Tibial nerve (tissue), 4 donors: ENCODE data around the gene DAP. TPM values are rescaled to one million over a fixed set of nuclear protein-coding genes. Genes with fewer than 3 reads are reported as not detected.

Experiments
- DNase-seq, 2 donors: peaks; one replicate each; pipeline ENCODE4 v3.0.0-alpha.2; 2019; ENCODE audit warnings: low spot score in 2 of 2
- H3K27ac ChIP-seq, 4 donors: fragments of 200-600 bp; sonication (generic) in 3 of 4; one replicate each; pipeline ENCODE4 v1.5.1; 2017 to 2019; ENCODE audit warnings: mild to moderate bottlenecking in 1 of 4
- H3K27me3 ChIP-seq, 2 donors: fragments of 200-600 bp; sonication (generic) in 1 of 2; one replicate each; pipeline versions ENCODE4 v1.5.1 to v1.6.0; 2017 to 2019
- H3K36me3 ChIP-seq, 3 donors: fragments of 200-600 bp; sonication (generic); one replicate each; pipeline ENCODE4 v1.5.1; 2018 to 2019
- H3K4me1 ChIP-seq, 4 donors: fragments of 200-600 bp; sonication (generic) in 3 of 4; one replicate each; pipeline ENCODE4 v1.5.1; 2017 to 2019
- H3K4me3 ChIP-seq, 4 donors: fragments of 200-600 bp; sonication (generic) in 3 of 4; one replicate each; pipeline ENCODE4 v1.5.1; 2017 to 2019; ENCODE audit warnings: mild to moderate bottlenecking in 1 of 4, moderate library complexity in 1 of 4
- H3K9me3 ChIP-seq, 4 donors: fragments of 200-600 bp; sonication (generic) in 3 of 4; one replicate each; pipeline ENCODE4 v1.5.1; 2017 to 2019
- EP300 ChIP-seq, 2 donors: sonication (generic); formaldehyde crosslinking; IDR thresholded peaks; one replicate each; pipeline ENCODE4 v1.6.1; 2017; ENCODE audit warnings: antibody characterized with exemption in 2 of 2, mild to moderate bottlenecking in 1 of 2
- POLR2A ChIP-seq, 2 donors: fragments of 450-650 bp; IDR thresholded peaks; one replicate each; pipeline ENCODE4 v1.6.1; 2017; ENCODE audit warnings: antibody characterized with exemption in 2 of 2, mild to moderate bottlenecking in 2 of 2, moderate library complexity in 2 of 2
- WGBS, 2 donors: methylation state at CpG; one replicate each; pipeline ENCODE4 v1.1.5; 2018; 5-methylcytosine and 5-hydroxymethylcytosine counted together
- total RNA-seq, 4 donors: library from RNA; depleted of rRNA; stranded (reverse); fragments of >200 nt; gene quantifications; one replicate each; pipeline ENCODE4 v1.1.0, GENCODE V29; 2016
- TF ChIP-seq, protein P1 (sequence below), 5 experiments: fragments of 200-600 bp in 3 of 5; fragments of 450-650 bp in 2 of 5; sonication (generic) in 3 of 5; IDR thresholded peaks; one replicate each; pipeline ENCODE4 v1.5.1; 2016 to 2019; ENCODE audit warnings: antibody characterized with exemption in 5 of 5, mild to moderate bottlenecking in 3 of 5, moderate library complexity in 2 of 5

DAP gene
- total RNA-seq, 4 donors from 2014 or later, result 43.0 to 77.7 (median 50.0) TPM

DNA sequence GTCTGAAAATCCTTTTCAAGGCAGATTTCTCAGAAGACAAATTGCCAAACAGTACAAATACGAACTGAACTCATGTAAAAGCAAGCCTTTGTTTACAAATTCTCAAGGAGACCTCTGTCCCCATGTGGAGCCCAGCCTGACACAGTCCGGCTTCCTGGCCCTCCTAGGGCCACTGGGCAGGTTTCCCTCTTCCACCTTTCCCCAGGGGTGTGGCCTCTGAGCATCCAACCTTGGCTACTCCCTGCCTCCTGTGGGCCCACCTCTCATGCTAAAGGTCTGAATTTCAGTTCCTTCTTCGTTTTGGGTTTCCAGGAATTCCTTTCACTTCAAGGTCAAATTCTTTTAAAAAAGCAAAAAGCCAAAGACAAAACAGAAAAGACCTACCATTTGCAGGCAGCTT, 10.1 kb downstream of the DAP start:
- TF ChIP-seq EP300 (IDR thresholded peaks at IDR 0.05) (no peak), POLR2A (IDR thresholded peaks at IDR 0.05) (no peak)
- TF ChIP-seq, protein P1, sequence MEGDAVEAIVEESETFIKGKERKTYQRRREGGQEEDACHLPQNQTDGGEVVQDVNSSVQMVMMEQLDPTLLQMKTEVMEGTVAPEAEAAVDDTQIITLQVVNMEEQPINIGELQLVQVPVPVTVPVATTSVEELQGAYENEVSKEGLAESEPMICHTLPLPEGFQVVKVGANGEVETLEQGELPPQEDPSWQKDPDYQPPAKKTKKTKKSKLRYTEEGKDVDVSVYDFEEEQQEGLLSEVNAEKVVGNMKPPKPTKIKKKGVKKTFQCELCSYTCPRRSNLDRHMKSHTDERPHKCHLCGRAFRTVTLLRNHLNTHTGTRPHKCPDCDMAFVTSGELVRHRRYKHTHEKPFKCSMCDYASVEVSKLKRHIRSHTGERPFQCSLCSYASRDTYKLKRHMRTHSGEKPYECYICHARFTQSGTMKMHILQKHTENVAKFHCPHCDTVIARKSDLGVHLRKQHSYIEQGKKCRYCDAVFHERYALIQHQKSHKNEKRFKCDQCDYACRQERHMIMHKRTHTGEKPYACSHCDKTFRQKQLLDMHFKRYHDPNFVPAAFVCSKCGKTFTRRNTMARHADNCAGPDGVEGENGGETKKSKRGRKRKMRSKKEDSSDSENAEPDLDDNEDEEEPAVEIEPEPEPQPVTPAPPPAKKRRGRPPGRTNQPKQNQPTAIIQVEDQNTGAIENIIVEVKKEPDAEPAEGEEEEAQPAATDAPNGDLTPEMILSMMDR (IDR thresholded peaks at IDR 0.05), result no peak
- H3K27me3 ChIP-seq, result no peaks in the 10 kb centered on the region
- peaks cover 0 to 80% (median 0%) of the 10 kb centered on the region in 3 donors for H3K36me3 ChIP-seq
- H3K4me3 ChIP-seq, result no peak overlapping the region
- H3K27ac ChIP-seq, result no peak overlapping the region
- WGBS, 2 donors, result 34 to 36% methylated on average over 3 of the region's 3 CpGs
- H3K9me3 ChIP-seq, result no peaks in the 10 kb centered on the region
- H3K4me1 ChIP-seq, result peaks cover 0 to 18% (median 4%) of the 10 kb centered on the region in 4 donors
- no peak for DNase-seq

DNA sequence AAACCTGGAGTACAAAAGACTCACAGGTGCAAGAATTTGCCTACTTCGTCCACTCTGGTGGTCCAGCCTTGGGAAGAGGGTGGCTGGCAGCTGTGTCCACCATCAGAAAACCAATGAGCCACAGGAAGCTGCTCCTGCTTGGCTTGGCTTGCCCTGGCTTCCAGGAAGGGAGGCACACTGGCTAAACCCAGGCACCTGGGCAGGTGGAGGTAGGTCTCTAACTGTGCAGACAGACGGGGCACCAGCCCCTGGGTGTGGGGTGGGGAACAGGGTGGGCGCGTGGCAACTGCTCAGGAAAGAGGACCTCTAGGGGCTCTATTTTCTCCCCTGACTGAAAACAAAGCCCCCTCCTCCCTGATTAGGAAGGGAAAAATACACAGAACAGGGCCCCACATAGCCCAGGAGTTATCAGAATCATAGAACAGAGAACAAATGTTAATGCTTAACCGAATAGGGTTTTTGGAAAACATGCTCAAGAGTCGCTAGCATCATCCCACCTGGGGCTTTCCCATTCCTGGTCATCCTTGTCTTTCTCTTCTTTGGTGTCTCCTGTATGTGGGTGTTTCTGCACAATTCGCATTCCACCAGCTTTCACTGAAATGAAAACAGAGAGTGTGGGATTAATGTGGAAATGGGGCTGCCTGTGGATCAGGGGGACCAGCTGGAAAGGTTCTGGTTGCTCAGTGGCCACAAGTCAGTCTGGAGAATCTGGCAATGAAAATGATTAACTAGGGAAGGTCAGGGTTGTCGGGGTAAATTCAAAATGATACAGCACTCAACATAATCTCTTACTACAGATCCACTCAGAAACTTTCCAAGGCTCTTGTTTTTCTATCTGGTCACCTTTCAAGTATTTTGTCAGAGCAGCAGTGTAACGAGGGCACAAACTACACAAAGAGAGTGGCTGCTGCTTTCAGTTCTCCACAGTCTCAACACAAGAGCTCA, 13.1 kb downstream of the DAP start:
- Histone ChIP-seq H3K4me1 (peaks cover 0 to 15% (median 2%) of the 10 kb centered on the region in 4 donors), H3K9me3 (no peaks in the 10 kb centered on the region), H3K36me3 (peaks cover 0 to 77% (median 0%) of the 10 kb centered on the region in 3 donors), H3K27ac (no peak overlapping the region), H3K4me3 (no peak overlapping the region), H3K27me3 (no peaks in the 10 kb centered on the region)
- DNase-seq, result no peak
- WGBS, 2 donors, result 92 to 93% methylated on average over 9 of the region's 9 CpGs
- no peak for TF ChIP-seq EP300 (IDR thresholded peaks at IDR 0.05)
- TF ChIP-seq POLR2A (IDR thresholded peaks at IDR 0.05), result no peak
- TF ChIP-seq, protein P1 (IDR thresholded peaks at IDR 0.05), result no peak

DNA sequence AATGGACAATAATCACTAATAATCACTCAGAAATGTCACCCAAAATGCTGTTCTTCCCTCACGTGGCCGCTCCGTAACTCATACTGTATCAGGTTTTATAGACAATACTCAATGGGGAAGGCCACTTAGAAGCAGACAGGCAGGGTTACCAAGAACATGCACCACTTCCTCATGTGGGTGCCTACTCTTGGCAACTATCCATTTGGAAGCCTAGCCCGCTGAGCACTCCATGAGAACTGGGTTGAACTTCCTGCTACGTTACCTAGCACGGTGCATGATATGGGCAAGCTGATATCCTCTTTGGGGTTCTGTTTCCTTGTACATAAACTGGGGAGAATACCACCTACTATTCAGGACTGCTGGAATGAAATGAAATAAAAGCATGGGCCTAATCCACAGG, 14.3 kb downstream of the DAP start:
- TF ChIP-seq, protein P1 (IDR thresholded peaks at IDR 0.05), result no peak
- TF ChIP-seq EP300 (IDR thresholded peaks at IDR 0.05) (no peak), POLR2A (IDR thresholded peaks at IDR 0.05) (no peak)
- WGBS, 2 donors, result 75 to 82% methylated on average over 6 of the region's 6 CpGs
- peaks cover 0 to 82% (median 0%) of the 10 kb centered on the region in 3 donors for H3K36me3 ChIP-seq
- H3K27me3 ChIP-seq, result no peaks in the 10 kb centered on the region
- no peaks in the 10 kb centered on the region for H3K9me3 ChIP-seq
- peaks cover 0 to 4% (median 2%) of the 10 kb centered on the region in 4 donors for H3K4me1 ChIP-seq
- peak overlapping the region in 1 of 4 donors; percentile 41 for H3K27ac ChIP-seq
- no peak for DNase-seq
- H3K4me3 ChIP-seq, result no peak overlapping the region

DNA sequence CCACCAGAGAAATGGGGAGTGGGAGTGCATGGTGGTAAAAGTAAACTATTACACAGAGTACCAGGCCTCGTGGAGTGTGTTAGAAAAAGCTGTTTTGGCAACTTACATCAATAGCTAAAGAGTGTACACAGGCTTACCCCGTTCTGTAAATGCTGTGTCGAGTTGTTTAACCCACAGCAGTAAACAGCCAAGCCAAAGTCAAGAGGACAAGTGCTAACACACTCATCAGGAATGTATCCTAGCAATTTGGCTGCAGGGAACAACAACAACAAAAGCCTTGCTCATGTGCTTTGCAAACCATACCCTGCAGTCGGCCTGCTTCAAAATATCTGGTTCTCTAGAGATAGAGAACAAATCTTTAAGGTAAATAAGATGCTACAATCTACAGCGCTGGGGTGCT, 15.9 kb downstream of the DAP start:
- WGBS, 2 donors, result 53 to 58% methylated on average over 5 of the region's 5 CpGs
- no peak for DNase-seq
- Histone ChIP-seq H3K4me3 (no peak overlapping the region), H3K36me3 (peaks cover 0 to 94% (median 0%) of the 10 kb centered on the region in 3 donors), H3K4me1 (peaks cover 0 to 3% (median 0%) of the 10 kb centered on the region in 4 donors), H3K27me3 (no peaks in the 10 kb centered on the region), H3K9me3 (peaks cover 0 to 10% (median 2%) of the 10 kb centered on the region in 4 donors), H3K27ac (no peak overlapping the region)
- TF ChIP-seq EP300 (IDR thresholded peaks at IDR 0.05), result no peak
- TF ChIP-seq POLR2A (IDR thresholded peaks at IDR 0.05), result no peak

DNA sequence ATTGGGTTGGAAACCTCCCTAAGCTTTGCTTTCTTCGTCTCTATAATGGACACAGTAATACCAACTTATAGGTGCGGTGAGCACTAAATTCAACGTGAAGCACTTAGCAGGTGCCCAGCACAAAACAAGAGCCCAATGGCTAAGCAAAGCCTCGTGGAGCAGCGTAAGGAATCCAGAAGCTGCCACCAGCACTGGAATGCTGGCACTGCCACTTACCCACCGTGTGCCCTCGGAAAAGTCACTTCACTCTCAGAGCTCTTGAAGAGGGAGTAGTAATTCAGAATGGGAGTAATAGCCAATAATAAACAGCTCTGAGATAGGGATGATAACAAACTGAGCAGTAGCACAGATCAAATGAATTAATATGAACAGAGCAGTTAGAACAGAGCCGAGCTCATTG, 16.4 kb downstream of the DAP start:
- Histone ChIP-seq H3K4me1 (peaks cover 0 to 3% (median 0%) of the 10 kb centered on the region in 4 donors), H3K9me3 (peaks cover 0 to 12% (median 4%) of the 10 kb centered on the region in 4 donors), H3K27me3 (no peaks in the 10 kb centered on the region), H3K27ac (peak overlapping the region in 1 of 4 donors; percentile 11), H3K36me3 (peaks cover 0 to 93% (median 0%) of the 10 kb centered on the region in 3 donors), H3K4me3 (no peak overlapping the region)
- TF ChIP-seq POLR2A (IDR thresholded peaks at IDR 0.05) (no peak), EP300 (IDR thresholded peaks at IDR 0.05) (no peak)
- TF ChIP-seq, protein P1 (IDR thresholded peaks at IDR 0.05), result no peak
- 94 to 95% methylated on average over 8 of the region's 8 CpGs for WGBS, 2 donors
- DNase-seq, result no peak
